Neural cell (in vitro differentiated cells): Measurements from ENCODE around the gene HLA-DPA1. TPM values are rescaled to one million over a fixed set of nuclear protein-coding genes. Genes with fewer than 3 reads are reported as not detected.

Experiments used
- H2AFZ ChIP-seq: fragments of 200-600, 300-800 bp; sonication (generic), shearing (Covaris generic); 2 replicates; pipeline ENCODE4 v1.6.0; 2014; ENCODE audit warnings: low read depth, mild to moderate bottlenecking, antibody characterized with exemption, low read length, moderate library complexity
- H3F3A ChIP-seq: fragments of 200-600 bp; shearing (Covaris generic); 2 replicates; pipeline ENCODE4 v1.6.1; 2016; ENCODE audit warnings: mild to moderate bottlenecking, moderate library complexity, mixed read lengths, antibody characterized with exemption, low read length; ENCODE audit not compliant: insufficient read depth, poor library complexity, severe bottlenecking
- H3K27ac ChIP-seq: fragments of 200-600, 300-800 bp; sonication (generic), shearing (Covaris generic); 2 replicates; pipeline ENCODE4 v1.5.1; 2014; ENCODE audit warnings: mild to moderate bottlenecking, low read length, moderate library complexity
- H3K27me3 ChIP-seq: fragments of 300-800, 200-600 bp; sonication (generic), shearing (Covaris generic); 2 replicates; pipeline ENCODE4 v1.6.0; 2014; ENCODE audit warnings: mild to moderate bottlenecking, low read depth, low read length, moderate library complexity; ENCODE audit not compliant: insufficient read depth
- H3K36me3 ChIP-seq: fragments of 300-800, 200-600 bp; sonication (generic), shearing (Covaris generic); 2 replicates; pipeline ENCODE4 v1.5.1; 2014; ENCODE audit warnings: mild to moderate bottlenecking, antibody characterized with exemption, low read length, moderate library complexity; ENCODE audit not compliant: insufficient read depth
- H3K4me2 ChIP-seq: fragments of 300-800, 200-600 bp; sonication (generic), shearing (Covaris generic); 2 replicates; pipeline ENCODE4 v1.6.0; 2014; ENCODE audit warnings: mild to moderate bottlenecking, low read length
- H3K4me3 ChIP-seq: fragments of 300-800, 200-600 bp; sonication (generic), shearing (Covaris generic); 2 replicates; pipeline ENCODE4 v1.5.1; 2014; ENCODE audit warnings: mild to moderate bottlenecking, low read length, moderate library complexity
- H3K79me2 ChIP-seq: fragments of 200-600 bp; shearing (Covaris generic); replicated peaks from 2 replicates; pipeline ENCODE4 v1.6.0; 2014; ENCODE audit warnings: mild to moderate bottlenecking, low read length, moderate library complexity; ENCODE audit not compliant: insufficient read depth
- H3K9ac ChIP-seq: fragments of 300-800, 200-600 bp; sonication (generic), shearing (Covaris generic); 2 replicates; pipeline ENCODE4 v1.6.1; 2016; ENCODE audit warnings: mild to moderate bottlenecking, low read length, mixed read lengths
- H3K9me2 ChIP-seq: fragments of 200-600 bp; shearing (Covaris generic); 2 replicates; pipeline ENCODE4 v1.6.1; 2016; ENCODE audit warnings: mild to moderate bottlenecking, low read length, mixed read lengths; ENCODE audit not compliant: insufficient read depth
- H3K9me3 ChIP-seq: fragments of 200-600, 300-800 bp; sonication (generic), shearing (Covaris generic); 2 replicates; pipeline ENCODE4 v1.6.1; 2016; ENCODE audit warnings: mild to moderate bottlenecking, mixed run types, low read length, moderate library complexity, mixed read lengths
- H4K20me1 ChIP-seq: fragments of 200-600 bp; shearing (Covaris generic); 2 replicates; pipeline ENCODE4 v1.6.1; 2016; ENCODE audit warnings: mild to moderate bottlenecking, mixed run types; ENCODE audit not compliant: insufficient read depth
- EP300 ChIP-seq: fragments of 450-650 bp; conservative IDR thresholded peaks from 2 replicates; pipeline ENCODE4 v1.6.1; 2014; ENCODE audit warnings: antibody characterized with exemption, mild to moderate bottlenecking, moderate library complexity; ENCODE audit not compliant: poor library complexity, severe bottlenecking
- EZH2 ChIP-seq: fragments of 200-600, 300-800 bp; shearing (Covaris generic), sonication (generic); IDR thresholded peaks from 2 replicates; pipeline ENCODE4 v1.6.1; 2014; ENCODE audit warnings: antibody characterized with exemption, low read length, borderline replicate concordance, mild to moderate bottlenecking; ENCODE audit not compliant: insufficient read depth, poor library complexity, severe bottlenecking
- RAD21 ChIP-seq: fragments of 450-650 bp; conservative IDR thresholded peaks from 2 replicates; pipeline ENCODE4 v1.6.1; 2014; ENCODE audit warnings: antibody characterized with exemption, mild to moderate bottlenecking, moderate library complexity
- SMC3 ChIP-seq: fragments of 450-650 bp; conservative IDR thresholded peaks from 2 replicates; pipeline ENCODE4 v1.6.1; 2014; ENCODE audit warnings: antibody characterized with exemption, mild to moderate bottlenecking, moderate library complexity; ENCODE audit not compliant: poor library complexity
- TAF1 ChIP-seq: IDR thresholded peaks from 2 replicates; pipeline ENCODE4 v1.6.1; 2012; ENCODE audit warnings: low read depth
- polyA plus RNA-seq: library from polyadenylated mRNA; depleted of rRNA; stranded (reverse); fragments of >200 nt; gene quantifications from 2 replicates; pipeline ENCODE4 v1.2.3, GENCODE V29; 2014
- TF ChIP-seq, protein P1 (sequence below): IDR thresholded peaks from 2 replicates; pipeline ENCODE4 v1.6.1; 2012; ENCODE audit warnings: borderline replicate concordance
- TF ChIP-seq, protein P2 (sequence below): fragments of 450-650 bp; IDR thresholded peaks from 2 replicates; pipeline ENCODE4 v1.5.1; 2014; ENCODE audit warnings: antibody characterized with exemption, mild to moderate bottlenecking, moderate library complexity; ENCODE audit not compliant: poor library complexity, severe bottlenecking

HLA-DPA1 gene
- polyA plus RNA-seq, 1 donor from 2014 or later: not detected

DNA sequence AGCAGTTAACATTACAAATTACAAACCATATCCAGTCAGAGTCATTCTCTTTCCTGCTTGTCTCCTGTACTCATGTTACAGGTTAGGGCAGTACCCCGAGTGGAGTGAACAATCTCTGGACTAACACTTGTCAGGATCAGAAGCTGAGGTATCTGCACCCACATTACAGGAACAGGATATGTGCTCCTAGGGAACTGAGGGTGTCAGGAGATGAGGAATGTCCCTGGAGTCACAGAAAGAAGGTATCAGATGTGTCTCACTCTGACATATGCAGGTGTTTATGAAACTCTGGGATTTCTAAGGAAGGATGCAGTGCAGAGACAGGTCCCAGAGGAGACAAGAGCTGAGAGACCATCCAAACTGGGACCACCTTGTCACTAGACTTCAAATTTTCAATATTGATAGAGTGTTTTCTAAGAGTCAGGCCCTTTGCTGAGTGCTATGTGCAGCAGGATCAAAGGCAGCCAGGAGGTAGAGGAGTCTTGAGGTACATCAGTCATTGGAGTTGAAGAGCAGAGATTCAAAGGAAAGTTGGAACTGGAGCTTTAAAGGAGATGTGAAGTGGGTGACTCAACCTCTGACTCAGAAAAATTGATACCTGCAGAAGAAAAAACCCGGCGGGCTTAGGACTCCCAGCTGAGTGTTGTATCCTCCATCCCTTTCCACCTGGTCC lies 14.9 kb upstream of the HLA-DPA1 start:
- no peaks in the 10 kb centered on the region for H3K79me2 ChIP-seq
- no peak overlapping the region for H3K9ac ChIP-seq
- no peak overlapping the region for H3K4me3 ChIP-seq
- no peak overlapping the region for H2AFZ ChIP-seq
- no peaks in the 10 kb centered on the region for H3K9me2 ChIP-seq
- no peaks in the 10 kb centered on the region for H3F3A ChIP-seq
- no peaks in the 10 kb centered on the region for H3K36me3 ChIP-seq
- H3K27me3 ChIP-seq: no peaks in the 10 kb centered on the region
- H4K20me1 ChIP-seq: no peaks in the 10 kb centered on the region
- no peak overlapping the region for H3K4me2 ChIP-seq
- TF ChIP-seq EP300 (no peak), SMC3 (no peak), TAF1 (no peak), EZH2 (no peak), RAD21 (no peak)
- TF ChIP-seq, protein P1, sequence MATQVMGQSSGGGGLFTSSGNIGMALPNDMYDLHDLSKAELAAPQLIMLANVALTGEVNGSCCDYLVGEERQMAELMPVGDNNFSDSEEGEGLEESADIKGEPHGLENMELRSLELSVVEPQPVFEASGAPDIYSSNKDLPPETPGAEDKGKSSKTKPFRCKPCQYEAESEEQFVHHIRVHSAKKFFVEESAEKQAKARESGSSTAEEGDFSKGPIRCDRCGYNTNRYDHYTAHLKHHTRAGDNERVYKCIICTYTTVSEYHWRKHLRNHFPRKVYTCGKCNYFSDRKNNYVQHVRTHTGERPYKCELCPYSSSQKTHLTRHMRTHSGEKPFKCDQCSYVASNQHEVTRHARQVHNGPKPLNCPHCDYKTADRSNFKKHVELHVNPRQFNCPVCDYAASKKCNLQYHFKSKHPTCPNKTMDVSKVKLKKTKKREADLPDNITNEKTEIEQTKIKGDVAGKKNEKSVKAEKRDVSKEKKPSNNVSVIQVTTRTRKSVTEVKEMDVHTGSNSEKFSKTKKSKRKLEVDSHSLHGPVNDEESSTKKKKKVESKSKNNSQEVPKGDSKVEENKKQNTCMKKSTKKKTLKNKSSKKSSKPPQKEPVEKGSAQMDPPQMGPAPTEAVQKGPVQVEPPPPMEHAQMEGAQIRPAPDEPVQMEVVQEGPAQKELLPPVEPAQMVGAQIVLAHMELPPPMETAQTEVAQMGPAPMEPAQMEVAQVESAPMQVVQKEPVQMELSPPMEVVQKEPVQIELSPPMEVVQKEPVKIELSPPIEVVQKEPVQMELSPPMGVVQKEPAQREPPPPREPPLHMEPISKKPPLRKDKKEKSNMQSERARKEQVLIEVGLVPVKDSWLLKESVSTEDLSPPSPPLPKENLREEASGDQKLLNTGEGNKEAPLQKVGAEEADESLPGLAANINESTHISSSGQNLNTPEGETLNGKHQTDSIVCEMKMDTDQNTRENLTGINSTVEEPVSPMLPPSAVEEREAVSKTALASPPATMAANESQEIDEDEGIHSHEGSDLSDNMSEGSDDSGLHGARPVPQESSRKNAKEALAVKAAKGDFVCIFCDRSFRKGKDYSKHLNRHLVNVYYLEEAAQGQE: no peak
- TF ChIP-seq, protein P2, sequence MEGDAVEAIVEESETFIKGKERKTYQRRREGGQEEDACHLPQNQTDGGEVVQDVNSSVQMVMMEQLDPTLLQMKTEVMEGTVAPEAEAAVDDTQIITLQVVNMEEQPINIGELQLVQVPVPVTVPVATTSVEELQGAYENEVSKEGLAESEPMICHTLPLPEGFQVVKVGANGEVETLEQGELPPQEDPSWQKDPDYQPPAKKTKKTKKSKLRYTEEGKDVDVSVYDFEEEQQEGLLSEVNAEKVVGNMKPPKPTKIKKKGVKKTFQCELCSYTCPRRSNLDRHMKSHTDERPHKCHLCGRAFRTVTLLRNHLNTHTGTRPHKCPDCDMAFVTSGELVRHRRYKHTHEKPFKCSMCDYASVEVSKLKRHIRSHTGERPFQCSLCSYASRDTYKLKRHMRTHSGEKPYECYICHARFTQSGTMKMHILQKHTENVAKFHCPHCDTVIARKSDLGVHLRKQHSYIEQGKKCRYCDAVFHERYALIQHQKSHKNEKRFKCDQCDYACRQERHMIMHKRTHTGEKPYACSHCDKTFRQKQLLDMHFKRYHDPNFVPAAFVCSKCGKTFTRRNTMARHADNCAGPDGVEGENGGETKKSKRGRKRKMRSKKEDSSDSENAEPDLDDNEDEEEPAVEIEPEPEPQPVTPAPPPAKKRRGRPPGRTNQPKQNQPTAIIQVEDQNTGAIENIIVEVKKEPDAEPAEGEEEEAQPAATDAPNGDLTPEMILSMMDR: no peak
- H3K27ac ChIP-seq: no peak overlapping the region
- no peaks in the 10 kb centered on the region for H3K9me3 ChIP-seq

DNA sequence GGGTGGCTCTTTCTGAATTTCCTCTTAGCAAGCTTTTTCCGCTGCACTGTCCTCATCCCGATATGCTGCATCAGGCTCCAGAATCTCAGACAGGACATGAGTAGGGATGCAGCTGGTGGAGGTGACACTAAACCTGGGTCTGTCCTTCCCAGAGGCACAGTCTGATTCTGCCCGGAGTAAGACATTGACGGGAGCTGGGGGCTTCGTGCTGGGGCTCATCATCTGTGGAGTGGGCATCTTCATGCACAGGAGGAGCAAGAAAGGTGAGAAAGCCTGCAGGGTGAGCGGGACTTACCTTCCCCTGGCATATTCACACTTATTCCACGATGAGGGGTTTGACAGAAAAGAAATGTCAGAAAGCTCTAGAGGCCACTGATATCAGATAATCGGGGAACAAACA lies 12.2 kb upstream of the HLA-DPA1 start:
- H3K9ac ChIP-seq: no peak overlapping the region
- H3K4me2 ChIP-seq: no peak overlapping the region
- H3K79me2 ChIP-seq: no peaks in the 10 kb centered on the region
- no peaks in the 10 kb centered on the region for H4K20me1 ChIP-seq
- H3K27me3 ChIP-seq: no peaks in the 10 kb centered on the region
- no peaks in the 10 kb centered on the region for H3K9me3 ChIP-seq
- no peak overlapping the region for H3K27ac ChIP-seq
- H3K4me3 ChIP-seq: no peak overlapping the region
- no peak for TF ChIP-seq EZH2
- no peak for TF ChIP-seq SMC3
- TF ChIP-seq, protein P1: no peak
- TF ChIP-seq TAF1: no peak
- TF ChIP-seq EP300: no peak
- H3F3A ChIP-seq: no peaks in the 10 kb centered on the region
- no peaks in the 10 kb centered on the region for H3K9me2 ChIP-seq
- H3K36me3 ChIP-seq: no peaks in the 10 kb centered on the region
- no peak overlapping the region for H2AFZ ChIP-seq
